WTC11 (cell line): ENCODE results near the gene DOCK7. TPM values are rescaled to one million over a fixed set of nuclear protein-coding genes. Genes with fewer than 3 reads are reported as not detected.

Source experiments
- ATAC-seq: fragments of 200-7000 bp; cut with Tn5 transposase; 2 replicates; pipeline ENCODE4 v1.10.0; 2021; ENCODE audit warnings: mild to moderate bottlenecking, moderate library complexity
- CTCF ChIA-PET: fragments of 300-600 bp; sonication (Branson Sonifier 250); formaldehyde crosslinking; loops from one replicate; lab custom pipeline; 2021; ENCODE audit warnings: antibody characterized with exemption; lab: Charles Lee
- POLR2A ChIA-PET: fragments of 350-600 bp; sonication (Branson Sonifier 250); formaldehyde crosslinking; loops from one replicate; lab custom pipeline; 2021; ENCODE audit warnings: antibody characterized with exemption; lab: Charles Lee
- DNase-seq: peaks from one replicate; pipeline ENCODE4 v3.0.0; 2021; ENCODE audit warnings: low spot score
- H3K27ac Mint-ChIP-seq: 2 replicates; pipeline ENCODE4 v1.8.0; 2021; ENCODE audit warnings: mixed read lengths
- H3K27me3 Mint-ChIP-seq: 2 replicates; pipeline ENCODE4 v1.8.0; 2021; ENCODE audit warnings: low read depth, mild to moderate bottlenecking, moderate library complexity, mixed read lengths
- H3K36me3 Mint-ChIP-seq: 2 replicates; pipeline ENCODE4 v1.8.0; 2021; ENCODE audit warnings: mixed read lengths
- H3K4me1 Mint-ChIP-seq: 2 replicates; pipeline ENCODE4 v1.8.0; 2022; ENCODE audit warnings: mixed read lengths
- H3K4me3 Mint-ChIP-seq: 2 replicates; pipeline ENCODE4 v1.8.0; 2021; ENCODE audit warnings: mild to moderate bottlenecking, moderate library complexity, mixed read lengths
- H3K9me3 Mint-ChIP-seq: 2 replicates; pipeline ENCODE4 v1.8.0; 2021; ENCODE audit warnings: mixed read lengths
- AR ChIP-seq: fragments of 250-450 bp; sonication (Bioruptor Pico); IDR thresholded peaks from 2 replicates; pipeline ENCODE4 v1.9.0; 2021; ENCODE audit warnings: mild to moderate bottlenecking
- ARID4B ChIP-seq: sonication (generic); formaldehyde crosslinking; IDR thresholded peaks from 2 replicates; pipeline ENCODE4 v1.8.0; 2023; ENCODE audit warnings: missing genetic modification reagents, mild to moderate bottlenecking, borderline replicate concordance
- ATF3 ChIP-seq: sonication (generic); formaldehyde crosslinking; conservative IDR thresholded peaks from 2 replicates; pipeline ENCODE4 v1.8.1; 2022; ENCODE audit warnings: mild to moderate bottlenecking, missing genetic modification reagents
- ESRRA ChIP-seq: sonication (generic); formaldehyde crosslinking; IDR thresholded peaks from 2 replicates; pipeline ENCODE4 v1.8.1; 2022; ENCODE audit warnings: mild to moderate bottlenecking, missing genetic modification reagents, borderline replicate concordance
- IRF2 ChIP-seq: sonication (generic); formaldehyde crosslinking; IDR thresholded peaks from 2 replicates; pipeline ENCODE4 v1.8.0; 2022; ENCODE audit warnings: low read depth, missing genetic modification reagents, borderline replicate concordance
- JUN ChIP-seq: sonication (generic); formaldehyde crosslinking; IDR thresholded peaks from 2 replicates; pipeline ENCODE4 v1.8.0; 2023; ENCODE audit warnings: mild to moderate bottlenecking, missing genetic modification reagents
- KAT7 ChIP-seq: sonication (generic); formaldehyde crosslinking; IDR thresholded peaks from 2 replicates; pipeline ENCODE4 v1.8.1; 2023; ENCODE audit warnings: missing genetic modification reagents, mild to moderate bottlenecking, borderline replicate concordance
- NFATC4 ChIP-seq: fragments of 250-450 bp; sonication (Bioruptor Pico); IDR thresholded peaks from 2 replicates; pipeline ENCODE4 v1.9.0; 2021; ENCODE audit warnings: mild to moderate bottlenecking
- NR1H2 ChIP-seq: sonication (generic); formaldehyde crosslinking; IDR thresholded peaks from 2 replicates; pipeline ENCODE4 v1.9.0; 2021; ENCODE audit warnings: mild to moderate bottlenecking, moderate library complexity, missing genetic modification reagents
- NR2C2 ChIP-seq: sonication (generic); formaldehyde crosslinking; IDR thresholded peaks from 2 replicates; pipeline ENCODE4 v1.8.0; 2022; ENCODE audit warnings: mild to moderate bottlenecking, missing genetic modification reagents
- SMAD4 ChIP-seq: sonication (generic); formaldehyde crosslinking; IDR thresholded peaks from 2 replicates; pipeline ENCODE4 v1.8.0; 2022; ENCODE audit warnings: mild to moderate bottlenecking, missing genetic modification reagents
- USF1 ChIP-seq: sonication (generic); formaldehyde crosslinking; IDR thresholded peaks from 2 replicates; pipeline ENCODE4 v1.8.0; 2022; ENCODE audit warnings: mild to moderate bottlenecking, missing genetic modification reagents
- ZNF138 ChIP-seq: sonication (generic); formaldehyde crosslinking; conservative IDR thresholded peaks from 2 replicates; pipeline ENCODE4 v1.8.1; 2022; ENCODE audit warnings: mild to moderate bottlenecking, moderate library complexity, missing genetic modification reagents
- ZNF396 ChIP-seq: fragments of 250-450 bp; sonication (Bioruptor Pico); IDR thresholded peaks from 2 replicates; pipeline ENCODE4 v1.8.0; 2021; ENCODE audit warnings: mild to moderate bottlenecking, moderate library complexity, borderline replicate concordance
- ZNF423 ChIP-seq: fragments of 250-450 bp; sonication (Bioruptor Pico); IDR thresholded peaks from 2 replicates; pipeline ENCODE4 v2.1.2; 2022; ENCODE audit warnings: mild to moderate bottlenecking, moderate library complexity
- ZNF425 ChIP-seq: fragments of 250-450 bp; sonication (Bioruptor Pico); conservative IDR thresholded peaks from 2 replicates; pipeline ENCODE4 v1.9.0; 2021; ENCODE audit warnings: mild to moderate bottlenecking
- ZNF512 ChIP-seq: sonication (generic); formaldehyde crosslinking; IDR thresholded peaks from 2 replicates; pipeline ENCODE4 v1.8.1; 2022; ENCODE audit warnings: missing genetic modification reagents, borderline replicate concordance
- total RNA-seq: library from RNA; stranded (reverse); gene quantifications from 3 replicates; pipeline ENCODE4 v1.2.3, GENCODE V29; 2021

DOCK7 gene
- total RNA-seq, 1 experiment from 2014 or later = 34.2 TPM

- no peak for TF ChIP-seq ARID4B (CRISPR knock-in tag)
- TF ChIP-seq SMAD4 (CRISPR knock-in tag) = no peak
Measured at GRCh38 chr1:62428351-62428750, 259.8 kb downstream of the DOCK7 start (continued).

- POLR2A ChIA-PET = interaction anchor here (0.7 kb wide), 1 partner anchor 9 kb away, joined by 3 read pairs; no protein-coding TSS in a partner anchor
- Mint-ChIP-seq H3K4me1 (peaks cover 3% of the 10 kb centered on the region; the same call in 1 of the 2 replicates), H3K4me3 (no peak overlapping the region), H3K36me3 (no peaks in the 10 kb centered on the region), H3K27ac (no peak overlapping the region), H3K27me3 (no peaks in the 10 kb centered on the region; the same call in 1 of the 2 replicates), H3K9me3 (peaks cover 3% of the 10 kb centered on the region; the same call in 1 of the 2 replicates)
- no peak for ATAC-seq
- no peak for DNase-seq
- CTCF ChIA-PET = no interaction called here
- no peak for TF ChIP-seq ZNF423 (CRISPR knock-in tag)
- no peak for TF ChIP-seq ZNF138 (CRISPR knock-in tag)
- TF ChIP-seq ZNF425 (CRISPR knock-in tag) = no peak
- TF ChIP-seq JUN (CRISPR knock-in tag) = no peak
- no peak for TF ChIP-seq IRF2 (CRISPR knock-in tag)
Measured at GRCh38 chr1:62426794-62427193, 261.4 kb downstream of the DOCK7 start.

GRCh38 chr1:62426237-62426636, 261.9 kb downstream of the DOCK7 start:
- no peak for ATAC-seq
- Mint-ChIP-seq H3K9me3 (peaks cover 3% of the 10 kb centered on the region; the same call in 1 of the 2 replicates), H3K36me3 (no peaks in the 10 kb centered on the region), H3K4me1 (peaks cover 3% of the 10 kb centered on the region; the same call in 1 of the 2 replicates), H3K27me3 (no peaks in the 10 kb centered on the region; the same call in 1 of the 2 replicates), H3K27ac (no peak overlapping the region), H3K4me3 (no peak overlapping the region)
- POLR2A ChIA-PET = no interaction called here
- CTCF ChIA-PET = no interaction called here
- no peak for DNase-seq
- TF ChIP-seq NR2C2 (CRISPR knock-in tag) (no peak), ESRRA (CRISPR knock-in tag) (no peak), NR1H2 (CRISPR knock-in tag) (no peak), SMAD4 (CRISPR knock-in tag) (no peak), ZNF425 (CRISPR knock-in tag) (no peak), KAT7 (CRISPR knock-in tag) (no peak), NFATC4 (CRISPR knock-in tag) (no peak), ZNF138 (CRISPR knock-in tag) (no peak), USF1 (no peak), ZNF396 (no peak), ZNF512 (CRISPR knock-in tag) (no peak), AR (no peak), ATF3 (no peak)
